ENCODE results near the gene CPEB4. TPM values are rescaled to one million over a fixed set of nuclear protein-coding genes. Genes with fewer than 3 reads are reported as not detected.

Gene CPEB4
- total and polyA plus RNA-seq, 2 of the 8 experiments (the other 6 are each of a cell fraction or from before 2014, with no cell fraction given), result 8.4 to 13.4 TPM

- TF ChIP-seq BCL11A (IDR thresholded peaks at IDR 0.05; ENCODE audit: low read depth in 2 of 2, low read length in 2 of 2), result no peak
- TF ChIP-seq SUZ12 (IDR thresholded peaks at IDR 0.05; ENCODE audit: low read length), result no peak
- no peak for TF ChIP-seq KDM1A (IDR thresholded peaks at IDR 0.05; ENCODE audit: borderline replicate concordance, low read length)
- TF ChIP-seq NANOG (IDR thresholded peaks at IDR 0.05; ENCODE audit: insufficient read depth, low read depth, low read length, poor library complexity, severe bottlenecking), result no peak
Measured at GRCh38 chr5:173962436-173962972, 74.4 kb downstream of the CPEB4 start (continued).

Data from H1 (cell line).